A673 (cell line): Measurements from ENCODE around the gene YIPF1. TPM values are rescaled to one million over a fixed set of nuclear protein-coding genes. Genes with fewer than 3 reads are reported as not detected.
A peak's percentile ranks its signal among the peaks of the same experiment; 100 is the strongest.

Experiments
- BruUV-seq: library from RNA; stranded (reverse); fragments of 400-500 nt; replicated peaks from 2 replicates; lab custom pipeline; 2021; lab: Mats Ljungman, UMichigan
- CTCF ChIA-PET: fragments of 300-600 bp; sonication (Branson Sonifier 250); formaldehyde crosslinking; loops from one replicate; lab custom pipeline; 2022; ENCODE audit warnings: antibody characterized with exemption; lab: Charles Lee
- POLR2A ChIA-PET: fragments of 300-600 bp; sonication (Branson Sonifier 250); formaldehyde crosslinking; loops from one replicate; lab custom pipeline; 2022; ENCODE audit warnings: antibody characterized with exemption; ENCODE audit not compliant: low non-redundant PET; lab: Charles Lee
- DNase-seq: peaks from one replicate; pipeline ENCODE4 v3.0.0-alpha.2; 2015; ENCODE audit warnings: low spot score
- H3K27ac ChIP-seq: fragments of 200-600 bp; sonication (generic); 2 replicates; pipeline ENCODE4 v1.5.1; 2016; ENCODE audit warnings: mixed run types, low read depth, mild to moderate bottlenecking, mixed read lengths, antibody characterized with exemption, low read length; ENCODE audit not compliant: poor library complexity, severe bottlenecking
- H3K27me3 ChIP-seq: fragments of 200-600 bp; sonication (generic); replicated peaks from 2 replicates; pipeline ENCODE4 v1.6.1; 2017; ENCODE audit warnings: mixed run types, low read depth, mild to moderate bottlenecking, mixed read lengths, antibody characterized with exemption, low read length; ENCODE audit not compliant: insufficient read depth, poor library complexity
- H3K36me3 ChIP-seq: fragments of 200-600 bp; sonication (generic); 2 replicates; pipeline ENCODE4 v1.6.1; 2016; ENCODE audit warnings: mixed run types, mild to moderate bottlenecking, mixed read lengths, antibody characterized with exemption, low read length; ENCODE audit not compliant: insufficient read depth, poor library complexity, severe bottlenecking
- H3K4me1 ChIP-seq: fragments of 200-600 bp; sonication (generic); 2 replicates; pipeline ENCODE4 v1.6.1; 2017; ENCODE audit warnings: mixed run types, mild to moderate bottlenecking, mixed read lengths, antibody characterized with exemption, low read length; ENCODE audit not compliant: insufficient read depth, poor library complexity, severe bottlenecking
- H3K4me3 ChIP-seq: fragments of 200-600 bp; sonication (generic); 2 replicates; pipeline ENCODE4 v1.5.1; 2016; ENCODE audit warnings: low read depth, mixed run types, mild to moderate bottlenecking, mixed read lengths, low read length; ENCODE audit not compliant: poor library complexity, severe bottlenecking
- H3K9me3 ChIP-seq: fragments of 200-600 bp; sonication (generic); 2 replicates; pipeline ENCODE4 v1.6.1; 2016; ENCODE audit warnings: mixed run types, low read depth, mild to moderate bottlenecking, mixed read lengths, antibody characterized with exemption, low read length; ENCODE audit not compliant: poor library complexity, severe bottlenecking
- CTCF ChIP-seq: fragments of 300-800, 200-600 bp; sonication (generic); conservative IDR thresholded peaks from 2 replicates; pipeline ENCODE4 v1.5.1; 2017; ENCODE audit warnings: low read depth, mild to moderate bottlenecking, antibody characterized with exemption, low read length, moderate library complexity, mixed read lengths
- EZH2 ChIP-seq: fragments of 200-600 bp; sonication (generic); IDR thresholded peaks from 2 replicates; pipeline ENCODE4 v1.6.1; 2017; ENCODE audit warnings: borderline replicate concordance, low read depth, mild to moderate bottlenecking, mixed read lengths, antibody characterized with exemption, low read length; ENCODE audit not compliant: poor library complexity, severe bottlenecking
- intact Hi-C: fragments of 100-400 bp; cut with micrococcal nuclease; formaldehyde crosslinking; loops from one replicate; pipeline ENCODE4 v1.10.0; 2022; ENCODE audit not compliant: unreplicated experiment
- total RNA-seq: library from RNA; stranded (reverse); gene quantifications from 2 replicates; pipeline ENCODE4 v1.2.3, GENCODE V29; 2021

The YIPF1 gene
- total RNA-seq, 1 experiment from 2014 or later: 8.5 TPM

DNA sequence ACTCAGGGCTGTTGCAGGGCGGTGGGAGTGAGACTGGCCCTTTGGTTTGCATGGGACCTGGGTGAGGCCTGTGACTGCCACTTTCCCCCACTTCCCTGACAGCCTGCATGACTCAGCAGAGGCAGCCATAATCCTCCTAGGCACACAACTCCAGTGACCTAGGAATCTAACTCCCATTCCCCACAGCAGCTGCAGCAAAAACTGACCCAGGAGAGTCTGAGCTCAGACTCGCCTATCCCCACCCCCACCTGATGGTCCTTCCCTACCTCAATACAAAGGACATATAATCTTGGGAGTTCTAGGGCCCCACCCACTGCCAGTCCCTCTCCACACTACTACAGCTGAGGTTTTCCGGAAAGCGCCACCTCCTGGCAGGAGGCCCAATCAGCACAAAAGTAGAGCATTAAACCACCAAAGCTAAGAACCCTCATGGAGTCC, 78.2 kb downstream of the YIPF1 start:
- intact Hi-C loops: no loop called here
- CTCF ChIA-PET: interaction anchor here (0.5 kb wide), 1 partner anchor 26 kb away, joined by 4 read pairs; no protein-coding TSS in a partner anchor
- DNase-seq: peak; percentile 36
- Histone ChIP-seq H3K36me3 (peaks cover 4% of the 10 kb centered on the region), H3K9me3 (no peaks in the 10 kb centered on the region), H3K27me3 (no peaks in the 10 kb centered on the region), H3K27ac (no peak overlapping the region), H3K4me1 (no peaks in the 10 kb centered on the region), H3K4me3 (no peak overlapping the region)
- POLR2A ChIA-PET: no interaction called here
- no TSS peak for BruUV-seq
- TF ChIP-seq CTCF: peak; percentile 40
- TF ChIP-seq EZH2: no peak

DNA sequence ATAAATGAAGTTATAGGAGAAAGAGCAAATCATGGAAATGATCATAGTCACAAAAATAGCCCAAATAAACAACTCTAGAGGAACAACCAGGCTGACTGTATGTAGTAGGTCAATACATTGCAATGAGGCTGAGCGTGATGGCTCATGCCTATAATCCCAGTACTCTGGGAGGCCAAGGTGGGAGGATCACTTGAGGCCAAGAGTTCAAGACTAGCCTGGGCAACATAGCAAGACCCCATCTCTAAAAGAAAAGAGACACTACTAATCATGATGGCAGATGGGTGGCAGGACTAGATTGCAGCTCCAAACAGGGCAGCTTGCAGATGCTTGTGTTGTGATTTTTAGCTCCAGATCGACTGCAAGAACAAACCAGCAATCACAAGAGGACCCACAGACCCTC, 79.1 kb downstream of the YIPF1 start:
- peaks cover 6% of the 10 kb centered on the region for H3K36me3 ChIP-seq
- no peaks in the 10 kb centered on the region for H3K4me1 ChIP-seq
- no peak for TF ChIP-seq CTCF
- no TSS peak for BruUV-seq
- no peak for DNase-seq
- no peak overlapping the region for H3K4me3 ChIP-seq
- ChIA-PET POLR2A (no interaction called here), CTCF (no interaction called here)
- no peaks in the 10 kb centered on the region for H3K27me3 ChIP-seq
- intact Hi-C loops: no loop called here
- H3K9me3 ChIP-seq: no peaks in the 10 kb centered on the region
- H3K27ac ChIP-seq: no peak overlapping the region

- no TSS peak for BruUV-seq
- no peak for TF ChIP-seq EZH2
- no peak for TF ChIP-seq CTCF
- Histone ChIP-seq H3K27ac (no peak overlapping the region), H3K4me1 (no peaks in the 10 kb centered on the region), H3K27me3 (no peaks in the 10 kb centered on the region), H3K36me3 (peaks cover 10% of the 10 kb centered on the region), H3K4me3 (no peak overlapping the region), H3K9me3 (no peaks in the 10 kb centered on the region)
- CTCF ChIA-PET: no interaction called here
- intact Hi-C loops: no loop called here
- POLR2A ChIA-PET: no interaction called here
- no peak for DNase-seq
Observed at GRCh38 chr1:53810007-53810406, 79.6 kb downstream of the YIPF1 start.
